H1 (cell line): ENCODE measurements around the gene LITAF. TPM values are rescaled to one million over a fixed set of nuclear protein-coding genes. Genes with fewer than 3 reads are reported as not detected.
A peak's percentile ranks its signal among the peaks of the same experiment; 100 is the strongest.

Source experiments
- CTCF ChIA-PET: fragments of 300-600 bp; sonication (Branson Sonifier 250); formaldehyde crosslinking; loops from one replicate; lab custom pipeline; 2021; ENCODE audit not compliant: partially characterized antibody; lab: Charles Lee
- POLR2A ChIA-PET: fragments of 300-600 bp; sonication (Branson Sonifier 250); formaldehyde crosslinking; loops from one replicate; lab custom pipeline; 2021; ENCODE audit warnings: inconsistent platforms; ENCODE audit not compliant: partially characterized antibody; lab: Charles Lee
- DNase-seq, 2 experiments: peaks; one replicate each; pipeline versions ENCODE4 v3.0.0 to v3.0.0-alpha.2; 2010 to 2022; ENCODE audit warnings: low spot score in 2 of 2, low read depth in 1 of 2, mixed read lengths in 1 of 2
- FAIRE-seq: peaks from 2 replicates; lab custom pipeline; 2011; peaks lifted over from hg19 to GRCh38; lab: Jason Lieb, UNC
- H2AFZ ChIP-seq: 2 replicates; pipeline ENCODE4 v1.8.1; 2012; ENCODE audit warnings: low read length, inconsistent platforms
- H2AK5ac ChIP-seq: 2 replicates; pipeline ENCODE4 v1.6.1; 2013; ENCODE audit warnings: low read depth, low read length
- H2BK120ac ChIP-seq: replicated peaks from 2 replicates; pipeline ENCODE3; 2013; ENCODE audit warnings: low read depth, low read length, inconsistent platforms
- H2BK12ac ChIP-seq: 2 replicates; pipeline ENCODE4 v1.6.1; 2013; ENCODE audit warnings: low read depth, low read length
- H2BK15ac ChIP-seq: 2 replicates; pipeline ENCODE4 v1.6.1; 2013; ENCODE audit warnings: low read length
- H2BK20ac ChIP-seq: 2 replicates; pipeline ENCODE4 v1.6.1; 2013; ENCODE audit warnings: low read length
- H2BK5ac ChIP-seq: 2 replicates; pipeline ENCODE4 v1.6.1; 2013; ENCODE audit warnings: low read depth, low read length
- H3K14ac ChIP-seq: 2 replicates; pipeline ENCODE4 v1.6.1; 2013; ENCODE audit warnings: inconsistent platforms; ENCODE audit not compliant: insufficient read length
- H3K18ac ChIP-seq: 2 replicates; pipeline ENCODE4 v1.6.1; 2013; ENCODE audit warnings: low read length; ENCODE audit errors: extremely low read depth
- H3K23ac ChIP-seq: 2 replicates; pipeline ENCODE4 v1.6.1; 2013; ENCODE audit warnings: inconsistent platforms; ENCODE audit not compliant: insufficient read length
- H3K23me2 ChIP-seq: 2 replicates; pipeline ENCODE4 v1.6.1; 2013; ENCODE audit warnings: low read depth, low read length
- H3K27ac ChIP-seq: 2 replicates; pipeline ENCODE4 v1.6.1; 2011; ENCODE audit warnings: low read depth, low read length, inconsistent platforms
- H3K27me3 ChIP-seq, 4 experiments: replicated peaks in 1 of 4; 1 replicate in 1 of 4; 2 replicates in 3 of 4; pipeline versions ENCODE4 v1.6.1 to v1.8.1; 2011 to 2013; ENCODE audit warnings: low read length in 3 of 4, mild to moderate bottlenecking in 3 of 4, inconsistent platforms in 2 of 4, mixed read lengths in 2 of 4, moderate library complexity in 1 of 4; ENCODE audit not compliant: control insufficient read depth in 3 of 4, insufficient read depth in 3 of 4; ENCODE audit errors: extremely low read depth in 1 of 4
- H3K36me3 ChIP-seq, 4 experiments: 2 replicates each; pipeline versions ENCODE4 v1.6.1 to v1.8.1; 2011 to 2013; ENCODE audit warnings: mild to moderate bottlenecking in 4 of 4, low read length in 3 of 4, moderate library complexity in 2 of 4, control low read depth in 1 of 4, inconsistent platforms in 1 of 4; ENCODE audit not compliant: insufficient read depth in 4 of 4, control insufficient read depth in 2 of 4
- H3K4ac ChIP-seq: replicated peaks from 2 replicates; pipeline ENCODE3; 2013; ENCODE audit warnings: low read length, low read depth, mixed read lengths, inconsistent platforms; ENCODE audit not compliant: insufficient read length
- H3K4me1 ChIP-seq, 4 experiments: replicated peaks in 1 of 4; 1 replicate in 1 of 4; 2 replicates in 3 of 4; pipeline versions ENCODE4 v1.6.1 to v1.8.1; 2011 to 2013; ENCODE audit warnings: low read length in 3 of 4, inconsistent platforms in 2 of 4, mixed read lengths in 1 of 4; ENCODE audit not compliant: insufficient read depth in 4 of 4, control insufficient read depth in 3 of 4
- H3K4me2 ChIP-seq, 2 experiments: 2 replicates each; pipeline versions ENCODE4 v1.6.1 to v1.8.1; 2011 to 2013; ENCODE audit warnings: low read depth in 2 of 2, low read length in 2 of 2, control low read depth in 1 of 2, inconsistent platforms in 1 of 2, mild to moderate bottlenecking in 1 of 2; ENCODE audit not compliant: insufficient read depth in 1 of 2
- H3K4me3 ChIP-seq, 4 experiments: fragments of 200-600, 300-600 bp in 1 of 4; sonication (generic), shearing (Covaris generic), sonication (Bioruptor Twin) in 1 of 4; 2 replicates each; pipeline versions ENCODE4 v1.5.1 to v1.8.1; 2011 to 2016; ENCODE audit warnings: low read length in 4 of 4, low read depth in 3 of 4, control low read depth in 2 of 4, inconsistent platforms in 2 of 4, mild to moderate bottlenecking in 2 of 4, mixed read lengths in 1 of 4, moderate library complexity in 1 of 4; ENCODE audit not compliant: insufficient read depth in 2 of 4; ENCODE audit errors: extremely low read depth in 1 of 4
- H3K56ac ChIP-seq: replicated peaks from 2 replicates; pipeline ENCODE3; 2013; ENCODE audit warnings: low read depth, mild to moderate bottlenecking, mixed read lengths, low read length, inconsistent platforms; ENCODE audit not compliant: insufficient read length
- H3K79me1 ChIP-seq: 2 replicates; pipeline ENCODE4 v1.6.1; 2013; ENCODE audit warnings: low read depth, low read length, control low read depth
- H3K79me2 ChIP-seq, 2 experiments: 2 replicates each; pipeline versions ENCODE4 v1.6.1 to v1.8.1; 2012 to 2013; ENCODE audit warnings: low read length in 2 of 2, mild to moderate bottlenecking in 2 of 2, inconsistent platforms in 1 of 2; ENCODE audit not compliant: insufficient read depth in 2 of 2, control insufficient read depth in 1 of 2
- H3K9ac ChIP-seq, 4 experiments: replicated peaks in 1 of 4; 1 replicate in 1 of 4; 2 replicates in 3 of 4; pipeline versions ENCODE4 v1.6.1 to v1.8.1; 2011 to 2013; ENCODE audit warnings: low read depth in 3 of 4, low read length in 3 of 4, control low read depth in 2 of 4, mild to moderate bottlenecking in 2 of 4, moderate library complexity in 2 of 4, inconsistent platforms in 1 of 4; ENCODE audit errors: extremely low read depth in 1 of 4
- H3K9me3 ChIP-seq, 2 experiments: 2 replicates each; pipeline versions ENCODE4 v1.6.1 to v1.8.1; 2012 to 2013; ENCODE audit warnings: mild to moderate bottlenecking in 2 of 2, moderate library complexity in 2 of 2, control low read depth in 1 of 2, inconsistent platforms in 1 of 2, low read depth in 1 of 2, low read length in 1 of 2, mixed read lengths in 1 of 2; ENCODE audit not compliant: insufficient read depth in 2 of 2
- H4K20me1 ChIP-seq, 2 experiments: replicated peaks in 1 of 2; 2 replicates each; pipeline versions ENCODE3 to v1.8.1; 2011 to 2013; ENCODE audit warnings: inconsistent platforms in 2 of 2, low read length in 2 of 2, mild to moderate bottlenecking in 1 of 2; ENCODE audit not compliant: insufficient read depth in 2 of 2, control insufficient read depth in 1 of 2
- H4K5ac ChIP-seq: 2 replicates; pipeline ENCODE4 v1.6.1; 2013; ENCODE audit warnings: low read length, low read depth, mixed read lengths, inconsistent platforms; ENCODE audit not compliant: insufficient read length
- H4K8ac ChIP-seq: 2 replicates; pipeline ENCODE4 v1.8.0; 2013; ENCODE audit warnings: mild to moderate bottlenecking, moderate library complexity, low read length, inconsistent platforms; ENCODE audit not compliant: insufficient read depth; ENCODE audit errors: extremely low read depth
- H4K91ac ChIP-seq: replicated peaks from 2 replicates; pipeline ENCODE3; 2013; ENCODE audit warnings: low read length, mixed read lengths, inconsistent platforms; ENCODE audit not compliant: insufficient read length
- BRCA1 ChIP-seq: IDR thresholded peaks from 2 replicates; pipeline ENCODE4 v1.6.1; 2012; ENCODE audit warnings: low read depth, low read length, improper control_type of control experiment
- CEBPB ChIP-seq: IDR thresholded peaks from 2 replicates; pipeline ENCODE4 v1.6.1; 2012; ENCODE audit warnings: low read depth, low read length
- EP300 ChIP-seq, 2 experiments: IDR thresholded peaks; 1 replicate in 1 of 2; 2 replicates in 1 of 2; pipeline ENCODE4 v1.6.1; 2011 to 2012; ENCODE audit warnings: low read depth in 2 of 2, low read length in 2 of 2, mild to moderate bottlenecking in 2 of 2, borderline replicate concordance in 1 of 2, inconsistent platforms in 1 of 2, moderate library complexity in 1 of 2
- HDAC2 ChIP-seq, 2 experiments: fragments of 300-600 bp in 1 of 2; sonication (generic) in 1 of 2; IDR thresholded peaks; 2 replicates each; pipeline ENCODE4 v1.6.1; 2011 to 2012; ENCODE audit warnings: low read depth in 2 of 2, low read length in 2 of 2, mild to moderate bottlenecking in 2 of 2, moderate library complexity in 2 of 2, borderline replicate concordance in 1 of 2, inconsistent platforms in 1 of 2
- HDAC6 ChIP-seq: IDR thresholded peaks from one replicate; pipeline ENCODE4 v1.7.1; 2012; ENCODE audit warnings: low read depth, mild to moderate bottlenecking, inconsistent platforms, low read length, moderate library complexity
- KDM1A ChIP-seq: fragments of 200-600, 300-600 bp; sonication (generic); IDR thresholded peaks from 2 replicates; pipeline ENCODE4 v1.7.1; 2016; ENCODE audit warnings: mild to moderate bottlenecking, low read length, borderline replicate concordance
- SP1 ChIP-seq: IDR thresholded peaks from 2 replicates; pipeline ENCODE4 v1.6.1; 2011; ENCODE audit warnings: low read depth, low read length
- SRF ChIP-seq: IDR thresholded peaks from 2 replicates; pipeline ENCODE4 v1.6.1; 2011; ENCODE audit warnings: mild to moderate bottlenecking, low read depth, low read length, moderate library complexity
- TAF1 ChIP-seq: IDR thresholded peaks from 2 replicates; pipeline ENCODE4 v1.6.1; 2011; ENCODE audit warnings: mild to moderate bottlenecking, low read depth, low read length
- TCF12 ChIP-seq: IDR thresholded peaks from 2 replicates; pipeline ENCODE4 v1.6.1; 2011; ENCODE audit warnings: low read depth, mild to moderate bottlenecking, low read length
- TEAD4 ChIP-seq: IDR thresholded peaks from 2 replicates; pipeline ENCODE4 v1.6.1; 2012; ENCODE audit warnings: low read depth, low read length, inconsistent platforms, mixed read lengths
- YY1 ChIP-seq: IDR thresholded peaks from 2 replicates; pipeline ENCODE4 v1.6.1; 2011; ENCODE audit warnings: low read depth, mild to moderate bottlenecking, low read length
- WGBS, 2 experiments: shearing (Covaris generic) in 1 of 2; methylation state at CpG; one replicate each; pipeline versions ENCODE4 v1.1.6 to v1.1.7; 2013 to 2015; ENCODE audit warnings: low lambda C conversion rate in 2 of 2, mixed read lengths in 2 of 2, inconsistent platforms in 1 of 2, low coverage in 1 of 2, missing lambda C conversion rate in 1 of 2; ENCODE audit not compliant: insufficient replicate concordance in 2 of 2, insufficient coverage in 1 of 2, insufficient read length in 1 of 2; ENCODE audit errors: extremely low coverage in 1 of 2, missing lambda C conversion rate in 1 of 2; 5-methylcytosine and 5-hydroxymethylcytosine counted together
- polyA plus RNA-seq, 7 experiments: library from polyadenylated mRNA; depleted of rRNA in 3 of 7; stranded (reverse) in 5 of 7; unstranded in 2 of 7; fragments of >200 nt in 5 of 7; fragments of 200-250 nt in 2 of 7; gene quantifications; 1 replicate in 5 of 7; 2 replicates in 1 of 7; 4 replicates in 1 of 7; pipeline versions ENCODE4 v1.2.1 to v1.2.3, GENCODE V29; 2011 to 2013; ENCODE audit warnings: missing spikeins in 2 of 7, mixed read lengths in 2 of 7
- total RNA-seq: library from RNA; stranded (reverse); fragmentation: NEBNext Ultra II Directional; extraction: Animal tissue kit (Norgen Biotek cat#: 25700); gene quantifications from 2 replicates; pipeline ENCODE4 v1.2.1, GENCODE V29; 2021

LITAF gene
- total and polyA plus RNA-seq, 2 of the 8 experiments (the other 6 are each of a cell fraction or from before 2014, with no cell fraction given): 165 to 205 TPM

DNA sequence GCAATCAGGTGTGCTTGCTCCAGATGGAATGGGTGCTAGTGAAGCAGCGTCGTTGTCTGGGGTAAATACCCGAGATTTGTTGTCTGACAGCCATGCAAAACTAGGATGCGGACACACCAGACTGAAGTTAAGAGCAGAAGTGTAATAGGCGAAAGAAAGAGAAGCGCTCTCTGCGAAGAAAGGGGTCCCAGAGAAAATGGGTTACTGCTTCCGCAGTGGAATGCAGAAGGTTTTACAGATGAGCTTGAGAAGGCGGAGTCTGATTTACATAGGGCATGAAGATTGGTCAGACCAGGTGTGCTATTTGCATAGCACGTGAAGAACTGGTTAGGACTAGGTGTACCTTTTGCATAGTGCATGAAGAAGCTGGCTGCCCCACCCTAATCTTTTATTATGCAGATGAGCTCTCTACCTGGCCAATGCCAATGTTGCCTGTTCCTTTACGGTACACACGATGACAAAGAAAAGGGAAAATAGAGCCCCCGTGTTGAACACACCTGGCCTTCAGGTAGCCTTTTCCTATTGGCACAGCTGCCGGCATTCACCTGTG is 49.5 kb upstream of the LITAF start:
- no peaks in the 10 kb centered on the region for H3K27me3 ChIP-seq
- no peaks in the 10 kb centered on the region for H3K9me3 ChIP-seq
- peak overlapping the region; percentile 89 for H4K91ac ChIP-seq
- H4K20me1 ChIP-seq: peaks cover 0 to 2% of the 10 kb centered on the region in 2 experiments
- H3K18ac ChIP-seq: peak overlapping the region; percentile 86; the same call in 1 of the 2 replicates
- no peaks in the 10 kb centered on the region for H3K36me3 ChIP-seq
- peak; percentile 69 to 72 for DNase-seq
- peaks cover 8% of the 10 kb centered on the region; the same call in 1 of the 2 replicates for H3K23me2 ChIP-seq
- 5% methylated on average over 14 of the region's 14 CpGs; no CpG with 5 or more reads in 1 of the 2 experiments for WGBS, 2 experiments
- H3K79me2 ChIP-seq: no peaks in the 10 kb centered on the region
- H3K23ac ChIP-seq: no peak overlapping the region
- peak overlapping the region; percentile 6 to 47 (median 32); a peak in 6 of 8 replicates for H3K4me3 ChIP-seq
- H3K4me2 ChIP-seq: peak overlapping the region; percentile 65 to 72
- ChIA-PET CTCF (interaction anchor here (0.6 to 4.2 kb wide), 12 partner anchors 9 to 622 kb away, joined by 3 to 24 read pairs (median 4); no protein-coding TSS in a partner anchor), POLR2A (interaction anchor here (0.7 to 3.7 kb wide), 27 partner anchors 9 to 229 kb away, joined by 3 to 23 read pairs (median 5); partner anchors contain the start of gene SNN)
- 0 out of 2 replicates have a peak overlapping the region, but pooled peaks have one; percentile 36 for H2BK15ac ChIP-seq
- no peak overlapping the region for H3K4ac ChIP-seq
- H3K14ac ChIP-seq: no peak overlapping the region
- peak; percentile 96 for FAIRE-seq
- no peak overlapping the region; the same call in 1 of the 2 replicates for H4K8ac ChIP-seq
- H3K56ac ChIP-seq: no peak overlapping the region
- no peak overlapping the region for H2AK5ac ChIP-seq
- H2BK20ac ChIP-seq: no peak overlapping the region; the same call in 1 of the 2 replicates
- H3K79me1 ChIP-seq: no peaks in the 10 kb centered on the region; the same call in 1 of the 2 replicates
- peak overlapping the region in 3 of 4 experiments; percentile 30 to 65 (median 62); a peak in 6 of 7 replicates for H3K9ac ChIP-seq
- H4K5ac ChIP-seq: peak overlapping the region; percentile 80
- H2BK12ac ChIP-seq: peak overlapping the region; percentile 75; the same call in 1 of the 2 replicates
- no peak overlapping the region for H2AFZ ChIP-seq
- no peak overlapping the region for H2BK120ac ChIP-seq
- peaks cover 0 to 27% (median 20%) of the 10 kb centered on the region in 4 experiments; a peak in 6 of 7 replicates for H3K4me1 ChIP-seq
- H2BK5ac ChIP-seq: peak overlapping the region; percentile 53; the same call in 1 of the 2 replicates
- peak overlapping the region; percentile 65; the same call in 1 of the 2 replicates for H3K27ac ChIP-seq
- no peak for TF ChIP-seq SRF
- 0 out of 2 replicates have a peak, but pooled peaks have one; percentile 3 for TF ChIP-seq YY1
- TF ChIP-seq HDAC6: no peak
- 0 out of 3 replicates have a peak, but pooled peaks of 1 of the 2 experiments have one; percentile 6 for TF ChIP-seq EP300 (IDR thresholded peaks at IDR 0.05; ENCODE audit: borderline replicate concordance in 1 of 2, low read depth in 2 of 2, low read length in 2 of 2)
- peak; percentile 53; the same call in 1 of the 2 replicates for TF ChIP-seq TEAD4
- no peak for TF ChIP-seq KDM1A
- no peak for TF ChIP-seq BRCA1
- TF ChIP-seq HDAC2 (IDR thresholded peaks at IDR 0.05; ENCODE audit: borderline replicate concordance in 1 of 2, low read depth in 2 of 2, low read length in 2 of 2): no peak
- no peak for TF ChIP-seq CEBPB
- peak; percentile 93 for TF ChIP-seq TCF12
- peak; percentile 73 for TF ChIP-seq SP1
- peak; percentile 91 for TF ChIP-seq TAF1
